ENCODE results near the gene FBXO27.
"Not testable (repeated sequence)": the region's sequence is repeated elsewhere in the genome, so short reads cannot be mapped to it uniquely, and the experiment has no call there.

FBXO27 gene

GRCh38 chr19:38988627-38989026, 43.7 kb downstream of the FBXO27 start:
- not testable (repeated sequence) for DNase-seq (ENCODE audit: low read depth in 2 of 2)

GRCh38 chr19:38987745-38988144, 44.6 kb downstream of the FBXO27 start:
- DNase-seq (ENCODE audit: low read depth in 2 of 2) = not testable (repeated sequence)

DNA sequence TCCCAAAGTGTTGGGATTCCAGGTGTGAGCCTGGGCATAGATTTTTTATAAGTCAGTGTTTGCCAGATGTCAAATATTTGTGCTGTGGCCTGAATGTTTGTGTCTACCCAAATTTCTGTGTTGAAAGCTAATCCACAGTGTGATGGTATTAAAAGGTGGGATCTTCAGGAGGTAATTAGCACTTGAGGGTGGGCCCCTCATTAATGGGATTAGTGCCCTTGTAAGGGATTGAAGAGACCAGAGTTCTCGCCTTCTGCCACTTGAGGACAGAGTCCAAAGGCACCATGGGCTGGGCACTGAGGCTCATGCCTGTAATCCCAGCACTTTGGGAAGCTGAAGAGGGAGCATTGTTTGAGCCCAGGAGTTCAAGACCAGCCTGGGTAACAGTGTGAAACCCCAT, 47.1 kb downstream of the FBXO27 start:
- DNase-seq (ENCODE audit: low read depth in 2 of 2) = no peak

DNA sequence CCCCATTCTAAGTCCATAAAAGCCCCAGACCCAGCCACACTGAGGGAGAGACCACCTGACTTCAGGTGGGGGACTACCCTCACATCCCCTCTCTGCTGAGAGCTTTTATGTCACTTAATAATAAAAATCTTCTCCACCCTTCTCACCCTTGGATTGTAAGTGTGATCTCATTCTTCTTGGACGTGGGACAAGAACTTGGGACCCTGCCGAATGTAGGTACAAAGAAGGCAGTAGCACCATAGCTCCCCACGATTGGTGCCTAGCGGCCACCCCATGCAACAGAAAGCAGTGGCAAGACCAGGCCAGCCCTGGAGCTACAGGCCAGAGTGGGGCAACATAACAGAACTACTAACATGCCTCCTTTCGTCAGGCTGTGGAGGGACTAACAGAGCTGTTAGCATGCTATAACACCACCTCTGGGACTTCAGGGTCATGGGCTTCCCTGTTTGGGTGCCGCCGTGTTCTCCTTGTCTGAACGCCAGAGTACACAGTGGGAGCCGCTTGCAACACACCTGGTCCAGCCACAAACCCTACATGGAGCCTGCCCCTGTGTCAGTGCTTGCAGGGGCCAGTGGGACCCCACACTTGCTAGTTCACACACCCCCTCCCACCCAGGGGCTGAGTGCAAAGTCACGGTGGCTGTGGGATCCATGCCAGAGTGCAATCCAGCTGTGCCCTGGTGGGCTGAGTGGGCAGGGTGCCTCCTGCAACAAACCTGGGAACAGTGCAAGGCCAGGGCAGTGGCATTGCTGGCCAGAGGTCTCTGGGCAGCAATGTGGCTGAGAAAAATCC, 51.6 kb downstream of the FBXO27 start:
- DNase-seq (ENCODE audit: low read depth in 2 of 2) = no peak

DNA sequence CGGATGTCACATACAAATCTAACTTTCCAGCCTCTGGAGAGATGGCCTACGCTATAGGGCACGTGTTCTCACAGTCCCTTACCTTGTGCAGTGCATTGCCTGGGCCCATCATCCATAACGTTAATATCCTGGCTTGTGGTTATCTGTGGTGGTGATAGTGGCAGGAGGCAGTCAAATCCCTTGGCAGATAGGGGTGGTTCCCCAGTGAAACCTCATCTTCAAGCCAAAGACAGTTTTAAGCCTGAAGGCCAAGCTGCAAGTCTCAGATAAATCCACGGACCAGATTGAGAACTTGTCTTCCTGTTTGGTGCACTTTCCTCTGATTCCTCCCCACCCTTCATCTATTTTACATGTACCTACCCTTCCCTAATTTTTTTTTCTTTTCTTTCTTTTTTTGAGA, 52.5 kb downstream of the FBXO27 start:
- DNase-seq (ENCODE audit: low read depth in 2 of 2) = no peak

DNA sequence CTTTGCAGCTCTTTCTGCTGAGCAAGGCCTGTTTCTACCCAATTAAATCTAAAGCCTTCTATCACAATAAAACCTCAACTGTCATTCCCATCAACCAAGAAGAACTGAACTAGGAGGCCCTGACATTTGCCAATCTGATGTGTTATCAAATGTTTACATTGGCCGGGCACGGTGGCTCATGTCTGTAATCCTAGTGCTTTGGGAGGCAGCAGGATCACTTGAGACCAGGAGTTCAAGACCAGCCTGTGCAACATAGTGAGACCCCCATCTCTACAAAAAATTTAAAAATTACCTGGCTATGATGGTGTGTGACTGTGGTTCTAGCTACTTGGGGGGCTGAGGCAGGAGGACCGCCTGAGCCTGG, 54.0 kb downstream of the FBXO27 start:
- no peak for DNase-seq (ENCODE audit: low read depth in 2 of 2)

GRCh38 chr19:38977445-38978325, 54.7 kb downstream of the FBXO27 start:
- DNase-seq (ENCODE audit: low read depth in 2 of 2) = no peak

- DNase-seq (ENCODE audit: low read depth in 2 of 2) = no peak
Measured at GRCh38 chr19:38975861-38976271, 56.5 kb downstream of the FBXO27 start.

DNA sequence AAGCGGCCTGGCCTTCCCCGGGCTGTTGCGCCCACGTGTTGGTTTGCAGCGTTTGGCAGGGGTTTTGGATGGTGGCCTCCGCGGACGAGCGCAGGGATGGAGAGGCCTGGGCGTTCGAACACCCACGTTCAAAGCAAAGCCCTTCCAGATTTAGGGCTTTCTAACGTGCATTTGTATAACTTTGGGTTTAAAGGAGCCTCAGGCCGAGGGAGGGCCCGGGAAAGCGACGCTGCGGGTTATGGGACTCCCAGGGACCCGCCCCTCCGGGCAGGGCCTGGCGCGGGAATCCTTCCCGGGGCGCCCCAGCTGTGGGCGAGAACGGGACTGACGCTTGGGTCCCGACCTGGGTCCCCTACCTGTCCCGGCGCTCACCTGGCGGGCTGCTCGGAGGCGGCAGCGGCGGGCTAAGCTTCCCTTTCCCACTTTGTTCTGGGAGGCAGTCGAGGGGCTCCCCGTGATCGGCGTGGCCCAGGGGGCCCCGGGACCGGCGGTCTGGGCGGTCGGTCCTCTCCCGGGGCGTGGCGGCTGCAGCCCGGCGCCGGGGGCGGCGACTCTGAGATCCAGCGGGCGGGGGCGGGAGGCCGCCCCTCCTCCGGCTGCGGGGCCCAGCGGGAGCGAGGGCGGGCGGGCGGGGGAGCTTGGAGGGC, 57.0 kb downstream of the FBXO27 start, which contains the start of gene FBXO17:
Gene FBXO17, minus strand, starts transcription at position 529 of the 647 bp plus-strand sequence. CDS start 25,423 bp downstream, outside the sequence.
- no peak for DNase-seq (ENCODE audit: low read depth in 2 of 2)

- DNase-seq (ENCODE audit: low read depth in 2 of 2) = no peak
Measured at GRCh38 chr19:38974624-38975213, 57.6 kb downstream of the FBXO27 start.
